ENCODE data around the gene PCDHA6.
"Not testable (repeated sequence)": the region's sequence is repeated elsewhere in the genome, so short reads cannot be mapped to it uniquely, and the experiment has no call there.

PCDHA6 gene

DNA sequence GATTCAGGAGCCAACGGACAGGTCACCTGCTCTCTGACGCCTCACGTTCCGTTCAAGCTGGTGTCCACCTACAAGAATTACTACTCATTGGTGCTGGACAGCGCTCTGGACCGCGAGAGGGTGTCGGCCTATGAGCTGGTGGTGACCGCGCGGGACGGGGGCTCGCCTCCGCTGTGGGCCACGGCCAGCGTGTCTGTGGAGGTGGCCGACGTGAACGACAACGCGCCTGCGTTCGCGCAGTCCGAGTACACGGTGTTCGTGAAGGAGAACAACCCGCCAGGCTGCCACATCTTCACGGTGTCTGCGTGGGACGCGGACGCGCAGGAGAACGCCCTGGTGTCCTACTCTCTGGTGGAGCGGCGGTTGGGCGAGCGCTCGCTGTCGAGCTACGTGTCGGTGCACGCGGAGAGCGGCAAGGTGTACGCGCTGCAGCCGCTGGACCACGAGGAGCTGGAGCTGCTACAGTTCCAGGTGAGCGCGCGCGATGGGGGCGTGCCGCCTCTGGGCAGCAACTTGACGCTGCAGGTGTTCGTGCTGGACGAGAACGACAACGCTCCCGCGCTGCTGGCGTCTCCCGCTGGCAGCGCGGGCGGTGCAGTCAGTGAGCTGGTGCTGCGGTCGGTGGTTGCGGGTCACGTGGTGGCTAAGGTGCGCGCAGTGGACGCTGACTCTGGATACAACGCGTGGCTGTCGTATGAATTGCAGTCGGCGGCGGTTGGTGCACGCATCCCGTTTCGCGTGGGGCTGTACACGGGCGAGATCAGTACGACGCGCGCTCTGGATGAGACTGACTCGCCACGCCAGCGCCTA lies 29.6 kb downstream of the PCDHA6 start:
- in situ Hi-C loops (cut with HindIII; ENCODE audit: low sequenced_read_pairs): no loop called here

DNA sequence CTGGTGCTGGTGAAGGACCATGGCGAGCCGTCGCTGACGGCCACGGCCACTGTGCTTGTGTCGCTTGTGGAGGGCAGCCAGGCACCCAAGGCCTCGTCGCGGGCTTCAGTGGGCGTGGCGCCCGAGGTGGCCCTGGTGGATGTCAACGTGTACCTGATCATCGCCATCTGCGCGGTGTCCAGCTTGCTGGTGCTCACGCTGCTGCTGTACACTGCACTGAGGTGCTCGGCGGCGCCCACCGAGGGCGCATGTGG lies 30.2 kb downstream of the PCDHA6 start:
- in situ Hi-C loops (cut with HindIII; ENCODE audit: low sequenced_read_pairs): no loop called here

DNA sequence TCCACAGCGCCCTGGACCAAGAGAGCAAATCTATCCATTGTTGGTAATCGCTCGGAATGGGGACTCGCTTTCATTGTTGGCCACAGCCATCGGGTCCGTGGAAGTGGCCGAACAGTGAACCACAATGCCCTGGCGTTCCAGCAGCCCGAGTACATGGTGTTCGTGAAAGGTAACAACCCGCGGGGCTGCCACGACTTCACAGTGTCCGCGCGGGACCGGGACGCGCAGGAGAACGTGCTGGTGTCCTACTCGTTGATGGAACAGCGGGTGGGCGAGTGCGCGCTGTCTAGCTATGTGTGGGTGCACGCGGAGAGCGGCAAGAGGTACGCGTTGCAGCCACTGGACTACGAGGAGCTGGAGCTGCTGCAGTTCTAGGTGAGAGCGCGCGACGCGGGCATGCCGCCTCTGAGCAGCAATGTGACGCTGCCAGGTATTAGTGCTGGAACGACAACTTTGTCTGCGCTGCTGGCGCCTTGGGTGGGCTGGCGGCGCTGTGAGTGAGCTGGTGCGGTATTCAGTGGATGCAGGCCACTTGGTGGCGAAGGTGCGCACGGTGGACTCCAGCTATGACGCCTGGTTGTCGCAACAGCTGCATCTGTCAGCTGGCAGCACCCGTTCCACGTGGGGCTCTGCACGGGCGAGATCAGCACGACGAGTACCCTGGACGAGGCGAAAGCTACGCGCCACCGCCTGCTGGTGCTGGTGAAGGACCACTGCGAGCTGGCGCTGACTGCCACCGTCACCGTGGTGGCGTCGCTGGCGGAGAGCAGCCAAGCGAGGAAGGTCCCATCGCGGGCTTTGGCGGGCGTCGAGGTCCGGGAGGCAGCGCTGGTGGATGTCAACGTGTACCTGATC lies 34.9 kb downstream of the PCDHA6 start:
- in situ Hi-C loops (cut with HindIII; ENCODE audit: low sequenced_read_pairs): no loop called here

DNA sequence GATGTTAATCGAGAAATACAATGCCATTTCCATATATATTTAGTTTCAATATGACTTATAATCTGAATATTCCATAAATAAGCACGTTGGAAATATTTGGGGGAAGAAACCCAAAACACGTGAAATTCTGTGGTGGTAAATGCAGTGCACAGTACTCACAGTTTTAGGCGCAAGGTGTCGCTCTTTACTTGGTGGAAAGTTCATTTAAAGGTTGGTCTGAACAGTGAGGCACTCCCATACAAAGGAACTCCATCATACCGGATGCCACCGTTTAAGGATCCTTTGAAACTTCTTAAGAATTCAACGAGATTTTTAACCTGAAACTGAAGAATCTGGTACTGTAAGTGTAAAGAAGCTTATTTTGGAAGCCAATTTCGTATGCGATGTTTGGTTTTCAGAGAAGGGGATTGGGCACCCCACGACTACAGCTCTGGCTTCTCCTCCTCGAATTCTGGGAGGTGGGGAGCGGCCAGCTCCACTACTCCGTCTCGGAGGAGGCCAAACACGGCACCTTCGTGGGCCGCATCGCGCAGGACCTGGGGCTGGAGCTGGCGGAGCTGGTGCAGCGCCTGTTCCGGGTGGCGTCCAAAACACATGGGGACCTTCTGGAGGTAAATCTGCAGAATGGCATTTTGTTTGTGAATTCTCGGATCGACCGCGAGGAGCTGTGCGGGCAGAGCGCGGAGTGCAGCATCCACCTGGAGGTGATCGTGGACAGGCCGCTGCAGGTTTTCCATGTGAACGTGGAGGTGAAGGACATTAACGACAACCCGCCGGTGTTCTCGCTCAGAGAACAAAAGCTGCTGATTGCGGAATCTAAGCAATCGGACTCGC lies 41.2 kb downstream of the PCDHA6 start, which contains the start of gene PCDHA11:
TSS of gene PCDHA11 (plus strand) at position 237 of the 834 bp plus-strand sequence. CDS start at position 384, 147 bp downstream.
- in situ Hi-C loops (cut with HindIII; ENCODE audit: low sequenced_read_pairs): no loop called here

DNA sequence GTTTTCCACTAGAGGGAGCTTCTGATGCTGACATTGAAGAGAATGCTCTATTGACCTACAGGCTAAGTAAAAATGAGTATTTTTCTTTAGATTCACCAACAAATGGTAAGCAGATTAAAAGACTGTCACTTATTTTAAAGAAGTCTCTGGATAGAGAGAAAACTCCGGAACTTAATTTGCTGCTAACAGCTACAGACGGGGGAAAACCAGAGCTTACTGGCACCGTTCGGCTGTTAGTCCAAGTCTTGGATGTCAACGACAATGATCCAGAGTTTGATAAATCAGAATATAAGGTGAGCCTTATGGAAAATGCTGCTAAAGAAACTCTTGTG lies 41.8 kb downstream of the PCDHA6 start:
- in situ Hi-C loops (cut with HindIII; ENCODE audit: low sequenced_read_pairs): no loop called here

DNA sequence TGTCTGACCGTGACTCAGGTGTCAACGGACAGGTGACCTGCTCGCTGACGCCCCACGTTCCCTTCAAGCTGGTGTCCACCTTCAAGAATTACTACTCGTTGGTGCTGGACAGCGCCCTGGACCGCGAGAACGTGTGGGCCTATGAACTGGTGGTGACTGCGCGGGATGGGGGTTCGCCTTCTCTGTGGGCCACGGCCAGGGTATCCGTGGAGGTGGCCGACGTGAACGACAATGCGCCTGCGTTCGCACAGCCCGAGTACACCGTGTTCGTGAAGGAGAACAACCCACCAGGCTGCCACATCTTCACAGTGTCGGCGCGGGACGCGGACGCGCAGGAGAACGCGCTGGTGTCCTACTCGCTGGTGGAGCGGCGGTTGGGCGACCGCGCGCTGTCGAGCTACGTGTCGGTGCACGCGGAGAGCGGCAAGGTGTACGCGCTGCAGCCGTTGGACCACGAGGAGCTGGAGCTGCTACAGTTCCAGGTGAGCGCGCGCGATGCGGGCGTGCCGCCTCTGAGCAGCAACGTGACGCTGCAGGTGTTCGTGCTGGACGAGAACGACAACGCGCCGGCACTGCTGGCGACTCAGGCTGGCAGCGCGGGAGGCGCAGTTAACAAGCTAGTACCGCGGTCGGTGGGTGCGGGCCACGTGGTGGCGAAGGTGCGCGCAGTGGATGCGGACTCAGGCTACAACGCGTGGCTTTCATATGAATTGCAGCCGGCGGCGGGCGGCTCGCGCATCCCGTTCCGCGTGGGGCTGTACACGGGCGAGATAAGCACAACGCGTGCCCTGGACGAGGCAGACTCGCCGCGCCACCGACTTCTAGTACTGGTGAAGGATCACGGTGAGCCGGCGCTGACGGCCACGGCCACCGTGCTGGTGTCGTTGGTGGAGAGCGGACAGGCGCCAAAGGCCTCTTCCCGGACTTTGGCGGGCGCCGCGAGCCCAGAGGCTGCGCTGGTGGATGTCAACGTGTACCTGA lies 42.8 kb downstream of the PCDHA6 start:
- in situ Hi-C loops (cut with HindIII; ENCODE audit: low sequenced_read_pairs): no loop called here

DNA sequence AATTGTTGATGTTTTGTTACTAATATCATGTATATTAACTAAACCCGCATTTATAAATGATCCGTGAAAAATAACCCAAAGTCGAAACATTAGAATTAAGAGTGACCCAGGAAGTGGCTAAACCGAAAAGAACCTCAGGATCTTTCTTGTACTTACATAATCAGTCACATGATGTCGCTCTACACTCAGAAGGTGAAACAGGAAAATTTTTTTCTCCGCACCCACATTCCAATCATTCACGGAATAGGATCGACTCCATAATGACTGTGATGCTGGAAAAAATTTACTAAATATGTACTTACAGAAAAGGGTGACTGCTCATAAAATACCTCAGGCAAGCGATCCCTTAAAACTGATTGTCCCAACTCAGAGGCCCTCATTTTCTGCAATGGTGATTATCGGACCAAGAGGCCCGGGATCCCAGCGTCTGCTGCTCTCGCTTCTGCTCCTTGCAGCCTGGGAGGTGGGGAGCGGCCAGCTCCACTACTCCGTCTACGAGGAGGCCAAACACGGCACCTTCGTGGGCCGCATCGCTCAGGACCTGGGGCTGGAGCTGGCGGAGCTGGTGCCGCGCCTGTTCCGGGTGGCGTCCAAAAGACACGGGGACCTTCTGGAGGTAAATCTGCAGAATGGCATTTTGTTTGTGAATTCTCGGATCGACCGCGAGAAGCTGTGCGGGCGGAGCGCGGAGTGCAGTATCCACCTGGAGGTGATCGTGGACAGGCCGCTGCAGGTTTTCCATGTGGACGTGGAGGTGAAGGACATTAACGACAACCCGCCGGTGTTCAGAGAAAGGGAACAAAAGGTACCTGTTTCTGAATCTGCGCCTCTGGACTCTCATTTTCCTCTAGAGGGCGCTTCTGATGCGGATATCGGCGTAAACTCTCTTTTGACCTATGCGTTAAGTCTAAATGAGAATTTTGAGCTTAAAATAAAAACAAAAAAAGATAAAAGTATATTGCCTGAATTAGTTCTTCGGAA lies 47.6 kb downstream of the PCDHA6 start, which contains the start of gene PCDHA12:
TSS of gene PCDHA12 (plus strand) at position 224 of the 981 bp plus-strand sequence. CDS start at position 389, 165 bp downstream.
- in situ Hi-C loops (cut with HindIII; ENCODE audit: low sequenced_read_pairs): no loop called here

DNA sequence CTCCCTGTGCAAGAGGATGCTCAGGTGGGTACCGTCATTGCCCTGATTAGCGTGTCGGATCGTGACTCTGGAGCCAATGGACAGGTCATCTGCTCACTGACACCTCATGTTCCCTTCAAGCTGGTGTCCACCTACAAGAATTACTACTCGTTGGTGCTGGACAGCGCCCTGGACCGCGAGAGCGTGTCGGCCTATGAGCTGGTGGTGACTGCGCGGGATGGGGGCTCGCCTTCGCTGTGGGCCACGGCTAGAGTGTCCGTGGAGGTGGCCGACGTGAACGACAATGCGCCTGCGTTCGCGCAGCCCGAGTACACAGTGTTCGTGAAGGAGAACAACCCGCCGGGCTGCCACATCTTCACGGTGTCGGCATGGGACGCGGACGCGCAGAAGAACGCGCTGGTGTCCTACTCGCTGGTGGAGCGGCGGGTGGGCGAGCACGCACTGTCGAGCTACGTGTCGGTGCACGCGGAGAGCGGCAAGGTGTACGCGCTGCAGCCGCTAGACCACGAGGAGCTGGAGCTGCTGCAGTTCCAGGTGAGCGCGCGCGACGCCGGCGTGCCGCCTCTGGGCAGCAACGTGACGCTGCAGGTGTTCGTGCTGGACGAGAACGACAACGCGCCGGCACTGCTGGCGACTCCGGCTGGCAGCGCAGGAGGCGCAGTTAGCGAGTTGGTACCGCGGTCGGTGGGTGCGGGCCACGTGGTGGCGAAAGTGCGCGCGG lies 48.9 kb downstream of the PCDHA6 start:
- in situ Hi-C loops (cut with HindIII; ENCODE audit: low sequenced_read_pairs): not testable (repeated sequence)

DNA sequence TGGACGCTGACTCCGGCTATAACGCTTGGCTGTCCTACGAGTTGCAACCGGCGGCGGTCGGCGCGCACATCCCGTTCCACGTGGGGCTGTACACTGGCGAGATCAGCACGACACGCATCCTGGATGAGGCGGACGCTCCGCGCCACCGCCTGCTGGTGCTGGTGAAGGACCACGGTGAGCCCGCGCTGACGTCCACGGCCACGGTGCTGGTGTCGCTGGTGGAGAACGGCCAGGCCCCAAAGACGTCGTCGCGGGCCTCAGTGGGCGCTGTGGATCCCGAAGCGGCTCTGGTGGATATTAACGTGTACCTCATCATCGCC lies 49.5 kb downstream of the PCDHA6 start:
- in situ Hi-C loops (cut with HindIII; ENCODE audit: low sequenced_read_pairs): no loop called here

All from endothelial cell of hepatic sinusoid (primary cell).